GM18861 (cell line): Measurements from ENCODE around the gene PADI6.
"Not testable (repeated sequence)": the region's sequence is repeated elsewhere in the genome, so short reads cannot be mapped to it uniquely, and the experiment has no call there.

Experiments
- ATAC-seq: cut with Tn5 transposase; IDR thresholded peaks from one replicate; pipeline ENCODE4 v1.9.1; 2021; ENCODE audit not compliant: unreplicated experiment

PADI6 gene

GRCh38 chr1:17404034-17404684 lies 32.2 kb downstream of the PADI6 start:
- no peak for ATAC-seq

DNA sequence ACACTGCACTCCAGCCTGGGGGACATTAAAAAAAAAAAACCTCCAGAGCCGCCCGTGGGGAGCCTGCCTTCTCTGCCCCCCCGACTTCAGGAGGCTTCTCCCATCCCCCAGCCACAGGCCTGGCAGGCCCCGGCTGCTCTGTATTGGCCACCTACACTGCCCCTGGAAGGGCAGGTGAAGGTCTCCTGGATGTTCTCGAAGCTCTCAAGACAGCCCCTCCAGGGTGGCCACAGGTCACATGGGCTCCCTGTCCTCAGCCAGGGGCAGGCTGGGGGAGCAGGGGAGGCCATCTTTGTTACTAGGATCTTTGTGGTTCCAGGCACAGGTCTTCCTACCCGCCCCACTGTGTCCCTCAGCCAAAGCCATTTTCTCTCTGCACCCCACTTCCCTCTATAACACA lies 32.8 kb downstream of the PADI6 start:
- ATAC-seq: no peak

GRCh38 chr1:17405898-17406759 lies 34.1 kb downstream of the PADI6 start:
- ATAC-seq: no peak

- ATAC-seq: not testable (repeated sequence)
These were observed 34.9 kb downstream of the PADI6 start for GRCh38 chr1:17406760-17407475.

DNA sequence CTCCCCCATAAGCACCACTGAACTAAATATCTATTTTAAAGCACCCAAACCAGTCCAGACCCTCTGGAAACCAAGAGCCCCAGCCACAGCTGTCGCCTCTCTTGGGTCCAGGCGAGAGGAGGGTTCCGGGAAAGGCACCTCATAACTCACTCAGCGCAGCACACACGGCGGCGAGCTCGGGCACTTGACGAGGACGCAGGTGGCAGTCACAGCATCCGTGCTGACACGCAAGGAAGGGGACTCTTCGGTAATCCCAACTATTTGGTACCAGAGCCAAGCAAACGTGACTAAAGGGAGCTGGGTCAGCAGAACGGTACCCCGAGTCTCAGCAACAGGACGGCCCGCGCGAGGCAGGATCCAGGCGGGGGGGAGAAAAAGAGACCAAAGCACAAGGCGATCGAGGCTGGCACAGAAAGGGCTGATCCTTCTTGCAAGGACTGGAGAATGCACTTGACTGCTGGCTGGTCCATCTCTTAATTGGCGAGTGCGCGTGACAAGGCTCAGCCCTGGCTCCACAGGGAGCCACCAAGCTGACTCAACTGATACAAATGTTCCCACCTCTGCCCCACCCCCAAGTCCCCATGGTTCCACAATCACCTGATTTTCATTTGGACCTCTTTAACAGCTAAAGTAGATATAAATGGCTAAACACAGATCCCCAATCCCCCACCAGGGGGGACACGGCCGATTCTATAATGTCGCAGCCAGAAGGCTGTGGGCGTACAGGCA lies 36.0 kb downstream of the PADI6 start:
- ATAC-seq: not testable (repeated sequence)

DNA sequence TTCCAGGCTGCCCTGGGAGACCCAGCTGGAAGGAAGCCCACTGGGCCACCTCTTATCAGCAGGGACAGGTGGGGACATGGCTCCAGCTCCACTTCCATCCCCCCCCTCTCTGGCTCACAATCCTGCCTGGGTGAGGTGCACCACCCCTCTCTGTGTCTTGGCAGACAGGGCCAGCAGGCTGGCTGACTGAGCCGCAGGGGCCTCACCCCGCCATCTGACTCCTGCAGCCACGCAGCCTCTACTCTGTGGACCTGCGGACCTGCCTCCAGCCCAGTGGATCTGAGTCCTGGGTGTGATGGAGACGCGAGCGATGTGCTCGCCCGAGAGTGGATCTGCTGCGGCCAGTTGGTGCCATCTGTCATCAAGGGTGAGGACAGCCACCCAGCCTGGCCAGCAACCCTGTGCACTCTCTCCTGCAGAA lies 37.4 kb downstream of the PADI6 start:
- ATAC-seq: no peak

GRCh38 chr1:17412093-17412870 lies 40.3 kb downstream of the PADI6 start:
- no peak for ATAC-seq

DNA sequence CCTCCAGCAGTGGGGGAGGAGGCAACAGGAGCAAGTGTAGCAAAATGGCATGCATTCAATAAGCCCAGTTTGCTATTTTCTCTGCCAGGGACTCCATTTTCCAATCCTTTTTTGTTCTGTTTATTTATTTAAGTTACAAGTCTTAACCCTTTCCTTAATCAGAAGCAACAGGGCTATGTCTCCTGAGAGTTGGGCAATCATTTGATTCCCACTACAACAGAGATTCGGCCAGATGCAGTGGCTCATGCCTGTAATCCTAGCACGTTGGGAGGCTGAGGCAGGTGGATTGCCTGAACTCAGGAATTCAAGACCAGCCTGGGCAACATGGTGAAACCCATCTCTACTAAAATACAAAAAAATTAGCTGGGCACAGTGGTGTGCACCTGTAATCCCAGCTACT lies 42.0 kb downstream of the PADI6 start:
- no peak for ATAC-seq

DNA sequence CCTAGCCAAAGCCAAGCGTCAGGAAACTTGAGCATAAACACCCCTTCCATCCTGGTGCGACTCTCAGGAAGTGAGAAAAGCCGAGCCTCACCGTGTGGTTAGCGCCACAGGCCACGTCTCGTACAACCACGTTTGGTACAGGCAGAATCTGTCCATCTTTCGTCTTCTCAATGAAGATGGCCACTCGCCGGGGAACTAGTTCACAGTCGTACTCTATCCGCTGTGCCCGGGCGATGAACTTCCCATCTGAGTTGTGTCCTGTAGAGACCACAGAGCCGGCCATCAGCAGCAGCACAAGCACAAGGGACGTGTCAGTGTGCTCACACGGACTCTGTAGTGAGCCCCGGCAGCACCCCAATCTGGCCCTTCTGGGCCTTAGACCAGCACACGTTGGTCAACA lies 44.4 kb downstream of the PADI6 start:
- no peak for ATAC-seq

DNA sequence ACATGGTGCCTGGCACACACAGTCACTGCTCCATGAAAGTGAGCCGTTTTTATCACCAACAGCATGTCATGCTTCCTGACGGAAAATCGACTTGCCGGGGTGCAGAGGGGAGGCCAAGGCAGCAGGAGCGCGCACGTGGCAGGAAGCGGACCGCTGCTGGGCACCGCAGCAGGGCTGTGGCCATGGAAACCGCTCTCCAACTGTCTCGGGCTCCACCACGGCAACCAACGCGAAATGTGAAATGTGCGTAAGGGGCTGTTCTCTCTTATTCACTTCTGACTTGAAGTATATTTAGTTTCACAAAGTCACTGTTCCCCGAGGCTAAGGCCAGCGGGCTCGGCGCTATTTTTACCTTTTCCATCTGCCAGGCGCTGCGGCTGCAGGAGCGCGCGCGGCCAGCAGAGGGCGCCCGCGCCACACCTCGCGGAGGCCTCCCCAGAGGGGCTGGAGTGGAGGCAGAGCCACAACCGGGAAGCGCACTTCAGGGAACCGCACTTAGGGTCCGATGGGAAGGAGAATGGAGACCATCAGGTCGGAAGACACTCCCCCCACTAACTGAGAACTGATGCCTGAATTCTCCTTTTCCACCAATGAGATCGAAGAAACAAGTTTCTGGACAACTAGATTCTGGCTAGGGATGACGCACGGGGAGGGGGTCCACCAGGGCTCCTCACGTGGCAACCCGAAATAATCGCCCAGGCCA lies 47.8 kb downstream of the PADI6 start:
- no peak for ATAC-seq

- ATAC-seq: no peak
These were observed 48.5 kb downstream of the PADI6 start for GRCh38 chr1:17420391-17420918.

DNA sequence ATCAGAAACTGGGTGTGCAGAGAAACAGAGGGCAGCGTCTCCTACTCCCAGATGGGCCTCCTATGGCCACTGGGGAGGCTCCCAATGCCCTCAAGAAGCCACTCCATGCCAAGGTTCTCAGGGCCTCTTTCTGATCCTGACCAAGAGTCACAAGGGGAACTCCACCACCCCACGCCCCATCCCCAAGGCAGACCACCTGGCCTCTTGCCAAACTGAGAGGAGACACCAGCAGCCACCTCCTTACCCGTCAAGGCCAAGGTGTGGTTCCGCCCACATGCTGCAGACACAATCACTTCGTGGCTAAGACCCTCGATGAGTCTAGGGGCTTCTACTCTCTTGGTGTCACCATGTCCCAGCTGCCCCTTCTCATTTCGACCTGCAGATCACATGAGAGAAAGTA lies 50.5 kb downstream of the PADI6 start:
- ATAC-seq: no peak

DNA sequence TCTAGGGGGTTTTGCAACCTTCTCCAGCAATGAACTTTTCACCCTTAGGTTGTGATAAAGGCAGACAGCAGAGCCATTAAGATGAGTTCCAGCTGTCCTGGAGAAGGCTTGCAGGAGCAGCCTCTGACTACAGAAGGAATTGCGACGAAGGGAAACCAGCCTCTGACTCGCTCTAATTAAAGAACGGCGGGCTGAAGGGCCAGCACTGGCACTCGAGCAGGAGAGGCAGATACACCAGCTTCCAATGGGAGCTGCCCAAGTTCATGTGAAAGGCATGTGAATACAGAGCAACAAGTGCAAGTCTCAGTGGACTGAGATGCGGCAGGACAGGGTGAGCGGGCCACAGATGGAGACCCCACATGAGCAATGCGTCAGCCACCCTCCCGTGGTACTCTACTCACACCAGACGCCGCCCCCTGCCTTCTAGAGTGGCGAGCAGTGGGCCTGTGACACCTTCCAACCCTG lies 51.8 kb downstream of the PADI6 start:
- no peak for ATAC-seq

DNA sequence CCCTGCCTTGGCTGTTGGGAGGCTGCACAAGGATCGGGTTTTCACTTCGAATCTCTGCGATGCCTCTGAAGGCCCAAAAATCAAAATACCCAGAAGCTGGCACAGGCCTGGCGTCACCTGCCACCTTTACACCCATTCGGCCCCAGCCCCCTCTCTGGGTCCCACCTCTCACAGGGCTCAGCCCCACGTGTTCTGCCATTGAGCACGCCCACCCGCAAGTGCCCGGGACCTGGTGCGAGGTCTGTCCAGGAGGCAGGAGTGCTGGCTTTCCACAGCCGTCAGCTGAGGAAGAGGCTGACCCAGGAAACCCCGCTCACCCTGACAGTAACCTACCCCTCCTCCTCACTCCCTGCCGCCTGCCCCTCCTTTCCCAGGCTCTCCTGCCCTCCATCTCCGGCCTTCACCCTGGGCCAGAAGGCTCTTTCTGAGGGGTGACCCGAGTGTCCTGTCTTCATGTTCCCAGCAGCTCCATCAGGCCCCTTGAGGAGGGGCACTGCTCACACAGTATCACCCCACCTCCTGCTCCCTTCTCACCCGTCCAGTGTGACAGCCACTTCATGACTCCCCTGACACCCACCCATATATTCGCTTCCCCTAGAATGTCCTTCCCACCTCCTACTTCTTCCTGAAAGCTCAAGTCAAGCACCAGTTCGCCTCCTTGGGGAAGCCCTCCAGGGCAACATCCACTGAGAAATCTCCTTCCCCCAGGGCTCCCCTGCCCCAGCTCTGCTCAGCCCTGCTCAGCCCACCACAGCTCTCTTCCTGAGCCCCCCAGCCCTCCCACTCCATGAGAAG lies 54.0 kb downstream of the PADI6 start:
- no peak for ATAC-seq

DNA sequence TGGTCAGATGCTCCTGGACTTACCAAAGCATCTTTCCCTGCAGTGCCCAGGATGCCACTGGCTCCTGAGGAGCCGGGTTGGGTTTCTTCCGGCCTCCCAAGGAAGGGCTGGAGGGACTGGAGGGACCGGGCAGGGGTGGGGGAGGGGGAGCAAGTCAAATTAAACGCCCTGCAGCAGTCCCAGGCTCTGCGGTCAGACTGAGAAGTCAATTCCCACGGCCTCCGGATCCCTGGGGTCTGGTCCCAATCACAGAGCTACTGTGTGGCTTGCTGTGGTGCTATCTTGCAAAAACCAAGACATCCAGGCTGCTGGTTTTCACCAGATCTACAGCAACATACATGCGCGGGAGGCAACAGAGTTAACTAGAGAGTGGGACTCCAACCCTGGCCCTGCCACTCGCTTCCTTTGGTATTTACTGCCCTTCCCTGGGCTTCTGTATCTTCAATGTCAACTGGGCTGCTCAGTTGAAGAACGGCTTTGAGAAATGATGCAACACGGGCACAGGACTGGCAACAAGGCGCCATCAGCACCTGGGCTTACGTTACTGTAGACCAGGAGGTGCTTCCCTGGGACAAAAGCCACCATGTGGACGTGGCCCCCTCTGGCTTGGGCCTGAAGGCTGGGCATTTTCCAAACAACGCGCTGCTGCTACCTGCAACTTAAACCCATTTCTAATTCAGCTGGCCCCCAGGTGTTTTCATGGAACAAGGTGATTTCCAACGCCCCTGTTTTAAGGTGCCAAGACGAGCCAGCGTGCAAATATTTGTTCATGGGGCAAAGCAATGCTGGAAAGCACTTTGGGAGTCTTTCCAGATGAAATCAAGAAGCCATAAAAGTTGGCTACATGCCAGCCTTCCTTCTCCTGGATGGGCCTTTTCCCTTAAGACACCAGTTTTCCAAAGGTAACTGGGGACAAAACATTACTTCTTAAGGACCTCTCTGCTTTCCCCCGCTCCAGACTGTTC lies 56.0 kb downstream of the PADI6 start:
- no peak for ATAC-seq

DNA sequence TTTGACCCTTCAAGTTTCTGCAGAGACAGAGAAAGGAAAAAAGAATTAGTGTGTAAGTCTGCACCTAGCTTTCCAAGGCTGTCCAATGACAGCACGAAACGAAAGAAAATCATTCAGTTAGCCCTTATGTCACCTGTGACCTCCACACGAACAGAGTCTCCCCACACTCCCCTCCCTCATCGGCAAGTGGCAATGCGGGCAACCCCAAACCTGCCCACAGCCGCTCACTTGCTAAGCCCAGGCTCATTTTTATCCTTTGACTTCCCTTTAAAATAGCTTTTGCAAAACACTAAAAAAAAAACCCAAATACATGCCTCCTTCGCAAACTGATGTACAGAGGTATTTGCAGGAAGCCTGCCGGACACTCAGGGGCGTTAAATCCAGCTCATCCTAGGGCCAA lies 57.2 kb downstream of the PADI6 start:
- ATAC-seq: no peak

DNA sequence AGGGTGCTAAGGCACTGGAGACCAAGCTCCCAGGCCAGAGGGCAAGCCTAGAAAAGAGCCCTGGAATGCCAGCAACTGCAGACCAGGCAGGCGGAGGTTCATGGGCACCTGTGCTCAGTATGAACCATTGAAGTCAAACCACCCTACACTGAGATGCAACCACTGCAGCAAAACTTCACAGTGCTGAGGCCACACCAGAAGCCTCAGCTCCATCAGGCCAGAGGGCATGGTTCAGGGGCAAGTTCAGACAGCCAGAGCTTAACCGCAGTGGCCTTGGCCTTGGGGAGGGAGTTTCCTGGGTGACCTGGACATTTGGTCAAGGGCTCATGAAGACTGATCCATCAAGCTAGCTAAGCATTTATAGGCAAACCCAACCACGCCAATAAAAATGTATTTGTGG lies 60.4 kb downstream of the PADI6 start:
- ATAC-seq: no peak
